SK-N-SH (cell line): ENCODE measurements around the gene CKM. TPM values are rescaled to one million over a fixed set of nuclear protein-coding genes. Genes with fewer than 3 reads are reported as not detected.

Experiments used
- CTCF ChIA-PET: fragments of 300-600, 350-600 bp; formaldehyde crosslinking; extraction: SDS; loops from one replicate; lab custom pipeline; 2021; lab: Yijun Ruan, JAX
- POLR2A ChIA-PET: fragments of 350-600 bp; sonication (Branson Sonifier 250); formaldehyde crosslinking; extraction: SDS; loops from one replicate; lab custom pipeline; 2020; ENCODE audit warnings: antibody characterized with exemption, inconsistent platforms; lab: Yijun Ruan, JAX
- DNase-seq: peaks from one replicate; pipeline ENCODE4 v3.0.0; 2012
- H2AFZ ChIP-seq: fragments of 200-600 bp; sonication (generic); 2 replicates; pipeline ENCODE4 v1.8.1; 2016; ENCODE audit warnings: antibody characterized with exemption, mild to moderate bottlenecking, low read depth
- H3F3A ChIP-seq: fragments of 200-600 bp; sonication (generic); replicated peaks from 2 replicates; pipeline ENCODE3; 2016; ENCODE audit warnings: antibody characterized with exemption, mild to moderate bottlenecking; ENCODE audit not compliant: insufficient read depth
- H3K27ac ChIP-seq, 2 experiments: fragments of 200-500 bp in 1 of 2; fragments of 200-600 bp in 1 of 2; sonication (Bioruptor generic) in 1 of 2; sonication (generic), shearing (Covaris generic) in 1 of 2; 2 replicates each; pipeline versions ENCODE4 v1.5.1 to v1.6.1; 2014 to 2016; ENCODE audit warnings: low read depth in 2 of 2, inconsistent platforms in 1 of 2, low read length in 1 of 2, mild to moderate bottlenecking in 1 of 2, mixed read lengths in 1 of 2
- H3K27me3 ChIP-seq: fragments of 200-600 bp; sonication (generic), shearing (Covaris generic); 2 replicates; pipeline ENCODE4 v1.6.1; 2016; ENCODE audit warnings: mixed run types; ENCODE audit not compliant: insufficient read depth
- H3K36me3 ChIP-seq, 2 experiments: fragments of 200-500 bp in 1 of 2; fragments of 200-600 bp in 1 of 2; sonication (Bioruptor generic) in 1 of 2; sonication (generic) in 1 of 2; replicated peaks in 1 of 2; 2 replicates each; pipeline versions ENCODE3 to v1.5.1; 2014 to 2016; ENCODE audit warnings: low read length in 1 of 2, mild to moderate bottlenecking in 1 of 2; ENCODE audit not compliant: insufficient read depth in 2 of 2, control insufficient read depth in 1 of 2
- H3K4me1 ChIP-seq, 2 experiments: fragments of 200-500 bp in 1 of 2; fragments of 200-600 bp in 1 of 2; sonication (Bioruptor generic) in 1 of 2; sonication (generic), shearing (Covaris generic) in 1 of 2; 2 replicates each; pipeline versions ENCODE4 v1.5.1 to v1.6.1; 2014 to 2016; ENCODE audit warnings: low read depth in 1 of 2, low read length in 1 of 2, mixed run types in 1 of 2; ENCODE audit not compliant: insufficient read depth in 2 of 2, control insufficient read depth in 1 of 2
- H3K4me2 ChIP-seq: fragments of 200-600 bp; sonication (generic), shearing (Covaris generic); 2 replicates; pipeline ENCODE4 v1.6.1; 2017; ENCODE audit warnings: mixed run types
- H3K4me3 ChIP-seq, 2 experiments: fragments of 200-500 bp in 1 of 2; fragments of 200-600 bp in 1 of 2; sonication (Bioruptor generic) in 1 of 2; sonication (generic), shearing (Covaris generic) in 1 of 2; 2 replicates each; pipeline versions ENCODE4 v1.5.1 to v1.8.1; 2014 to 2016; ENCODE audit warnings: low read depth in 2 of 2, inconsistent platforms in 1 of 2, low read length in 1 of 2, mild to moderate bottlenecking in 1 of 2, mixed read lengths in 1 of 2, moderate library complexity in 1 of 2
- H3K79me2 ChIP-seq: fragments of 200-600 bp; sonication (generic); 2 replicates; pipeline ENCODE4 v1.8.1; 2017; ENCODE audit warnings: mild to moderate bottlenecking; ENCODE audit not compliant: insufficient read depth
- H3K9ac ChIP-seq: fragments of 200-600 bp; sonication (generic); 2 replicates; pipeline ENCODE4 v1.6.1; 2017; ENCODE audit warnings: mixed run types
- H3K9me2 ChIP-seq: fragments of 200-600 bp; sonication (generic); 2 replicates; pipeline ENCODE4 v1.6.1; 2017; ENCODE audit warnings: mixed run types
- H3K9me3 ChIP-seq: fragments of 200-600 bp; sonication (generic); 2 replicates; pipeline ENCODE4 v1.6.1; 2017; ENCODE audit warnings: mixed run types, mild to moderate bottlenecking, moderate library complexity
- H4K20me1 ChIP-seq: fragments of 200-600 bp; sonication (generic); 2 replicates; pipeline ENCODE4 v1.6.1; 2017; ENCODE audit warnings: mild to moderate bottlenecking, mixed run types; ENCODE audit not compliant: insufficient read depth
- CHD2 ChIP-seq: fragments of 150-350 bp; IDR thresholded peaks from 2 replicates; pipeline ENCODE4 v1.6.1; 2018; ENCODE audit warnings: low read length; ENCODE audit not compliant: partially characterized antibody
- EP300 ChIP-seq, 2 experiments: IDR thresholded peaks; 2 replicates each; pipeline versions ENCODE4 v1.4.0 to v1.6.1; 2012; ENCODE audit warnings: borderline replicate concordance in 1 of 2, low read depth in 1 of 2, low read length in 1 of 2
- FOSL2 ChIP-seq: IDR thresholded peaks from 2 replicates; pipeline ENCODE4 v1.4.0; 2012; ENCODE audit warnings: low read depth, mild to moderate bottlenecking, moderate library complexity, borderline replicate concordance
- GABPA ChIP-seq: IDR thresholded peaks from 2 replicates; pipeline ENCODE4 v1.4.0; 2012; ENCODE audit warnings: low read depth, mild to moderate bottlenecking
- GATA2 ChIP-seq: sonication (generic); formaldehyde crosslinking; IDR thresholded peaks from 2 replicates; pipeline ENCODE4 v1.5.0; 2020; ENCODE audit warnings: mild to moderate bottlenecking, missing genetic modification reagents
- JUND ChIP-seq: IDR thresholded peaks from 2 replicates; pipeline ENCODE4 v1.4.0; 2012
- MAX ChIP-seq: IDR thresholded peaks from 2 replicates; pipeline ENCODE4 v1.4.0; 2012; ENCODE audit warnings: low read depth
- MEF2A ChIP-seq: IDR thresholded peaks from 2 replicates; pipeline ENCODE4 v1.4.0; 2012; ENCODE audit warnings: low read depth, borderline replicate concordance
- NRF1 ChIP-seq: IDR thresholded peaks from 2 replicates; pipeline ENCODE4 v1.6.1; 2012; ENCODE audit warnings: low read depth, mild to moderate bottlenecking, low read length
- PBX3 ChIP-seq: IDR thresholded peaks from 2 replicates; pipeline ENCODE4; 2012
- RAD21 ChIP-seq: IDR thresholded peaks from 2 replicates; pipeline ENCODE4 v1.6.1; 2012; ENCODE audit warnings: mild to moderate bottlenecking, low read length
- RCOR1 ChIP-seq: fragments of 150-350 bp; IDR thresholded peaks from 2 replicates; pipeline ENCODE4 v1.6.1; 2017; ENCODE audit warnings: antibody characterized with exemption, low read length
- REST ChIP-seq: IDR thresholded peaks from 2 replicates; pipeline ENCODE4 v1.6.1; 2012; ENCODE audit warnings: mild to moderate bottlenecking, low read depth, low read length, moderate library complexity
- RFX5 ChIP-seq: IDR thresholded peaks from 2 replicates; pipeline ENCODE4 v1.6.1; 2012; ENCODE audit warnings: mild to moderate bottlenecking, improper control_type of control experiment, low read length
- RXRA ChIP-seq: IDR thresholded peaks from 2 replicates; pipeline ENCODE4 v1.4.0; 2012; ENCODE audit warnings: low read depth, mild to moderate bottlenecking, borderline replicate concordance
- SIN3A ChIP-seq: IDR thresholded peaks from 2 replicates; pipeline ENCODE4 v1.6.1; 2012; ENCODE audit warnings: low read depth, mild to moderate bottlenecking, low read length, moderate library complexity, borderline replicate concordance
- TAF1 ChIP-seq: IDR thresholded peaks from 2 replicates; pipeline ENCODE4 v1.6.1; 2012; ENCODE audit warnings: low read depth, mild to moderate bottlenecking, low read length, moderate library complexity, borderline replicate concordance
- TCF12 ChIP-seq: IDR thresholded peaks from 2 replicates; pipeline ENCODE4 v1.4.0; 2012
- WGBS: methylation state at CpG from one replicate; pipeline ENCODE4 v1.1.6; 2017; ENCODE audit warnings: low lambda C conversion rate; 5-methylcytosine and 5-hydroxymethylcytosine counted together
- polyA plus RNA-seq, 3 experiments: library from polyadenylated mRNA; depleted of rRNA; stranded (reverse); fragments of >200 nt; gene quantifications; 2 replicates each; pipeline ENCODE4 v1.2.3, GENCODE V29; 2012
- TF ChIP-seq, protein P1 (sequence below): IDR thresholded peaks from 2 replicates; pipeline ENCODE4 v1.4.0; 2012; ENCODE audit warnings: low read depth, borderline replicate concordance

The CKM gene
- polyA plus RNA-seq, 1 of the 3 experiments (the other 2 are of a cell fraction) = 0.05 TPM

DNA sequence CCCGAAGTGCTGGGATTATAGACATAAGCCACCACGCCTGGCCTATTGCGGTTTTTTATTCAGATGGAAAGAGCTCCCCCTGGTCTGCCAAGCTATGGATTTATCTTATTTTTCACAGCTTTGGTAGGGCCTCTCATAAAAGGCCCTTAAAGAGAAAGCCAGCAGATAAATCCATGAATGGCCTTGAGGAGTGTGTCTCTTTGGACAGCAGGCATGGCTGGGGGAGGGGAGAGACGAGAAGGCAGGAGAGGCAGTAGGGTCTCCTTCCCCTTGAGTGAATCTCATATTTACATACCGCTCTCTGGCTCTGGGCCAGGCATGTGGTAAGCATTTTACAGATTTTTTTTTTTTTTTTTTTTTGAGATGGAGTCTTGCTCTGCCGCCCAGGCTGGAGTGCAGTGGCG lies 46.4 kb downstream of the CKM start:
- TF ChIP-seq RAD21 (peak; percentile 22), TCF12 (no peak), EP300 (IDR thresholded peaks at IDR 0.05; ENCODE audit: borderline replicate concordance in 1 of 2, low read depth in 1 of 2, low read length in 1 of 2) (no peak), CHD2 (no peak)
- POLR2A ChIA-PET = interaction anchor here (0.6 kb wide), 1 partner anchor 220 kb away, joined by 3 read pairs; no protein-coding TSS in a partner anchor

DNA sequence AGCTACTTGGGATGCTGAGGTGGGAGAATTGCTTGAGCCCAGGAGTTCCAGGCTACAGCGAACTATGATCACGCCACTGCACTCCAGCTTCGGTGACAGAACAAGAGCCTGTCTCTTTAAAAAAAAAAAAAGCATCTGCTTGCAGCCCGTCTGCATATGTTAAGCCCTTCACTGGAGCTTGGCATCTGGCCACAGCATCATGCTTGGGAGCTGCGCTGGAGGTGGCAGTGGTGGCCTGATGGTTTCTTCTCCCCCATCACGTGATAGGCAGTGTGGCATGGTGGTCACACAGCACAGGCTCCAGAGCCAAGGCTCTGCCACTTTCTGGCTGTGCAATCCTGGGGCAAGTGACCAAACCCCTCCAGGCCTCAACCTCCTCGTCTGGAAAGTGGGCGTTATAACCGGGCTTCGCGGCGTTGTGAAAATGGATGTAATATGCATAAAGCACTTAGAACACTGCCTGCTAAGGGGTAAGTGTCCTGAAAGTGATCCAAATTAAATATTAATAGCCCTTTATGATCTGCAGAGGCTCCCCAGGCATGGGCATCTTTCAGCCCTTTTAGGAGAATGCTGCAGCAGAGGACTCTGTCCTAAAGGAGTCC lies 47.2 kb downstream of the CKM start:
- H3K4me3 ChIP-seq = no peak overlapping the region
- WGBS = 70% methylated on average over 11 of the region's 12 CpGs
- peaks cover 15 to 19% of the 10 kb centered on the region in 2 experiments for H3K36me3 ChIP-seq
- peak; percentile 85 for DNase-seq
- H3K27me3 ChIP-seq = no peaks in the 10 kb centered on the region
- H4K20me1 ChIP-seq = no peaks in the 10 kb centered on the region
- no peak overlapping the region for H3K9ac ChIP-seq
- H3K9me3 ChIP-seq = no peaks in the 10 kb centered on the region
- peak overlapping the region in 1 of 2 experiments; percentile 19; a peak in 1 of 4 replicates for H3K27ac ChIP-seq
- no peak overlapping the region for H3K4me2 ChIP-seq
- POLR2A ChIA-PET = interaction anchor here (0.6 kb wide), 1 partner anchor 221 kb away, joined by 3 read pairs; no protein-coding TSS in a partner anchor
- H3K9me2 ChIP-seq = no peaks in the 10 kb centered on the region
- CTCF ChIA-PET = interaction anchor here (1.1 to 1.8 kb wide), 5 partner anchors 19 to 62 kb away, joined by 3 to 6 read pairs (median 3); no protein-coding TSS in a partner anchor
- H2AFZ ChIP-seq = no peak overlapping the region
- H3K4me1 ChIP-seq = peaks cover 0 to 16% of the 10 kb centered on the region in 2 experiments; a peak in 2 of 4 replicates
- H3F3A ChIP-seq = no peaks in the 10 kb centered on the region
- H3K79me2 ChIP-seq = no peaks in the 10 kb centered on the region
- TF ChIP-seq PBX3 (no peak), REST (no peak), MEF2A (no peak), RCOR1 (no peak), GABPA (no peak), FOSL2 (no peak), RFX5 (no peak), MAX (0 out of 2 replicates have a peak, but pooled peaks have one; percentile 21), GATA2 (CRISPR knock-in tag) (no peak), SIN3A (no peak), JUND (no peak), NRF1 (peak; percentile 8; the same call in 1 of the 2 replicates), RAD21 (peak; percentile 36), RXRA (no peak), TAF1 (no peak)
- TF ChIP-seq, protein P1, sequence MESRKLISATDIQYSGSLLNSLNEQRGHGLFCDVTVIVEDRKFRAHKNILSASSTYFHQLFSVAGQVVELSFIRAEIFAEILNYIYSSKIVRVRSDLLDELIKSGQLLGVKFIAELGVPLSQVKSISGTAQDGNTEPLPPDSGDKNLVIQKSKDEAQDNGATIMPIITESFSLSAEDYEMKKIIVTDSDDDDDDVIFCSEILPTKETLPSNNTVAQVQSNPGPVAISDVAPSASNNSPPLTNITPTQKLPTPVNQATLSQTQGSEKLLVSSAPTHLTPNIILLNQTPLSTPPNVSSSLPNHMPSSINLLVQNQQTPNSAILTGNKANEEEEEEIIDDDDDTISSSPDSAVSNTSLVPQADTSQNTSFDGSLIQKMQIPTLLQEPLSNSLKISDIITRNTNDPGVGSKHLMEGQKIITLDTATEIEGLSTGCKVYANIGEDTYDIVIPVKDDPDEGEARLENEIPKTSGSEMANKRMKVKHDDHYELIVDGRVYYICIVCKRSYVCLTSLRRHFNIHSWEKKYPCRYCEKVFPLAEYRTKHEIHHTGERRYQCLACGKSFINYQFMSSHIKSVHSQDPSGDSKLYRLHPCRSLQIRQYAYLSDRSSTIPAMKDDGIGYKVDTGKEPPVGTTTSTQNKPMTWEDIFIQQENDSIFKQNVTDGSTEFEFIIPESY = no peak

More for the DNA sequence above, 46.4 kb downstream of the CKM start:
- H3K4me1 ChIP-seq = peaks cover 0 to 16% of the 10 kb centered on the region in 2 experiments; a peak in 2 of 4 replicates
- DNase-seq = peak; percentile 68
- no peak overlapping the region for H2AFZ ChIP-seq
- H3K27ac ChIP-seq = peak overlapping the region in 1 of 2 experiments; percentile 39; a peak in 2 of 4 replicates
- no peaks in the 10 kb centered on the region for H3K27me3 ChIP-seq
- H3K79me2 ChIP-seq = no peaks in the 10 kb centered on the region
- no peaks in the 10 kb centered on the region for H3F3A ChIP-seq
- 83% methylated on average over 7 of the region's 7 CpGs for WGBS
- no peak overlapping the region for H3K4me2 ChIP-seq
- CTCF ChIA-PET = interaction anchor here (1.2 to 1.8 kb wide), 2 partner anchors 22 to 62 kb away, joined by 3 to 6 read pairs; no protein-coding TSS in a partner anchor
- H3K9ac ChIP-seq = no peak overlapping the region
- H3K9me2 ChIP-seq = no peaks in the 10 kb centered on the region
- H3K9me3 ChIP-seq = no peaks in the 10 kb centered on the region
- peaks cover 12 to 16% of the 10 kb centered on the region in 2 experiments for H3K36me3 ChIP-seq
- H3K4me3 ChIP-seq = no peak overlapping the region
- no peaks in the 10 kb centered on the region for H4K20me1 ChIP-seq
